ENCODE measurements around the gene METTL16.

The METTL16 gene

DNA sequence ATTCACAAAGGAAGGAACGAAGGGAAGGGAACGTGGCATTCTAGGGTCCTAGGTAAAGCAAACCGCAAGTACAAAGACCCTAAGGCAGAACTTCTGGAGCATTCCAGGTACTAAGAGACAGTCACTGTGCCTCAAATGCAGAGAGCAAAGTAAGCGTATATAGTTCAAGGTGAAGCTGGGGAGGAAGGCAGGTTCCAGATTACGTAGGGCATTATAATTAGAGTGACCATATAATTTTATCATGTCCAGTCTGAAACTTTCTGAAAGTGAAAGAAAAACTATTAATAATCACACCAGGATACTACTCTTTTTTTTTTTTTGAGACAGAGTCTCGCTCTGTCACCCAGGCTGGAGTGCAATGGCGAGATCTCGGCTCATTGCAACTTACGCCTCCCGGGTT, 25.7 kb downstream of the METTL16 start:
- H3K9me3 ChIP-seq (ENCODE audit: low read length): no peaks in the 10 kb centered on the region
- H3K4me2 ChIP-seq (ENCODE audit: low read length): no peak overlapping the region
- H2AFZ ChIP-seq (ENCODE audit: low read length): no peak overlapping the region
- no peaks in the 10 kb centered on the region for H3K9me2 ChIP-seq (ENCODE audit: low read depth, low read length)
- H3K27ac ChIP-seq (ENCODE audit: low read depth, low read length, poor library complexity, severe bottlenecking): no peak overlapping the region
- peaks cover 47% of the 10 kb centered on the region for H3K4me1 ChIP-seq (ENCODE audit: insufficient read depth, low read length, severe bottlenecking)
- no peak overlapping the region for H3K9ac ChIP-seq (ENCODE audit: low read length)
- no peaks in the 10 kb centered on the region for H3K27me3 ChIP-seq (ENCODE audit: insufficient read depth, low read length)
- H3F3A ChIP-seq (ENCODE audit: insufficient read depth, low read length): peaks cover 10% of the 10 kb centered on the region
- peaks cover 5% of the 10 kb centered on the region; the same call in 1 of the 2 replicates for H3K36me3 ChIP-seq (ENCODE audit: insufficient read depth, low read length)
- H3K79me2 ChIP-seq (ENCODE audit: insufficient read depth, low read length): peaks cover 74% of the 10 kb centered on the region
- H3K4me3 ChIP-seq (ENCODE audit: low read depth, low read length, poor library complexity, severe bottlenecking): no peak overlapping the region
- TF ChIP-seq, protein P1, sequence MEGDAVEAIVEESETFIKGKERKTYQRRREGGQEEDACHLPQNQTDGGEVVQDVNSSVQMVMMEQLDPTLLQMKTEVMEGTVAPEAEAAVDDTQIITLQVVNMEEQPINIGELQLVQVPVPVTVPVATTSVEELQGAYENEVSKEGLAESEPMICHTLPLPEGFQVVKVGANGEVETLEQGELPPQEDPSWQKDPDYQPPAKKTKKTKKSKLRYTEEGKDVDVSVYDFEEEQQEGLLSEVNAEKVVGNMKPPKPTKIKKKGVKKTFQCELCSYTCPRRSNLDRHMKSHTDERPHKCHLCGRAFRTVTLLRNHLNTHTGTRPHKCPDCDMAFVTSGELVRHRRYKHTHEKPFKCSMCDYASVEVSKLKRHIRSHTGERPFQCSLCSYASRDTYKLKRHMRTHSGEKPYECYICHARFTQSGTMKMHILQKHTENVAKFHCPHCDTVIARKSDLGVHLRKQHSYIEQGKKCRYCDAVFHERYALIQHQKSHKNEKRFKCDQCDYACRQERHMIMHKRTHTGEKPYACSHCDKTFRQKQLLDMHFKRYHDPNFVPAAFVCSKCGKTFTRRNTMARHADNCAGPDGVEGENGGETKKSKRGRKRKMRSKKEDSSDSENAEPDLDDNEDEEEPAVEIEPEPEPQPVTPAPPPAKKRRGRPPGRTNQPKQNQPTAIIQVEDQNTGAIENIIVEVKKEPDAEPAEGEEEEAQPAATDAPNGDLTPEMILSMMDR (IDR thresholded peaks at IDR 0.05; ENCODE audit: low read length): no peak
- H4K20me1 ChIP-seq (ENCODE audit: insufficient read depth, low read length): no peaks in the 10 kb centered on the region

DNA sequence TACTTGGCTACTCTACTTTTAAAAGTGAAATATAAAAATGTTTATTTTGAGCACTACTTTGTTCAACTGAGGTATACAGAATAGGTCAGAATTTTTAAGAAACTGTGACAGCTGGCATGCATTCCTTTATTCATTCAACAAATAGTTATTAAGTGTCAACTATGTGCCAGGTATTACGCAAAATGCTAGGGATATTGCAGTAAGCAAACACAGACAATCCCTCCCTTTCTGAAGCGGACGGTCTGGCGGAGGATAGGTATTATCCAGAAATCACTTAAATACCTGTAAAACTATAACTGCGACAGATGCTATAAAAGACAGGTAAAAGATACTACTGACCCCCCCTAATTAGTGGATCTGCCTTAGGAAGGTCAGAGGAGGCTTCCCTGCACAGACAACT, 26.1 kb downstream of the METTL16 start:
- Histone ChIP-seq H3K36me3 (ENCODE audit: insufficient read depth, low read length) (peaks cover 5% of the 10 kb centered on the region; the same call in 1 of the 2 replicates), H3K4me2 (ENCODE audit: low read length) (no peak overlapping the region), H2AFZ (ENCODE audit: low read length) (no peak overlapping the region), H4K20me1 (ENCODE audit: insufficient read depth, low read length) (no peaks in the 10 kb centered on the region), H3K27ac (ENCODE audit: low read depth, low read length, poor library complexity, severe bottlenecking) (no peak overlapping the region), H3K27me3 (ENCODE audit: insufficient read depth, low read length) (no peaks in the 10 kb centered on the region), H3K4me1 (ENCODE audit: insufficient read depth, low read length, severe bottlenecking) (peaks cover 43% of the 10 kb centered on the region), H3K9me2 (ENCODE audit: low read depth, low read length) (no peaks in the 10 kb centered on the region), H3K79me2 (ENCODE audit: insufficient read depth, low read length) (peaks cover 76% of the 10 kb centered on the region), H3K9ac (ENCODE audit: low read length) (no peak overlapping the region), H3F3A (ENCODE audit: insufficient read depth, low read length) (peaks cover 6% of the 10 kb centered on the region), H3K9me3 (ENCODE audit: low read length) (no peaks in the 10 kb centered on the region), H3K4me3 (ENCODE audit: low read depth, low read length, poor library complexity, severe bottlenecking) (no peak overlapping the region)
- TF ChIP-seq, protein P1 (IDR thresholded peaks at IDR 0.05; ENCODE audit: low read length): no peak
- TF ChIP-seq EZH2 (IDR thresholded peaks at IDR 0.05; ENCODE audit: borderline replicate concordance, low read length): no peak

DNA sequence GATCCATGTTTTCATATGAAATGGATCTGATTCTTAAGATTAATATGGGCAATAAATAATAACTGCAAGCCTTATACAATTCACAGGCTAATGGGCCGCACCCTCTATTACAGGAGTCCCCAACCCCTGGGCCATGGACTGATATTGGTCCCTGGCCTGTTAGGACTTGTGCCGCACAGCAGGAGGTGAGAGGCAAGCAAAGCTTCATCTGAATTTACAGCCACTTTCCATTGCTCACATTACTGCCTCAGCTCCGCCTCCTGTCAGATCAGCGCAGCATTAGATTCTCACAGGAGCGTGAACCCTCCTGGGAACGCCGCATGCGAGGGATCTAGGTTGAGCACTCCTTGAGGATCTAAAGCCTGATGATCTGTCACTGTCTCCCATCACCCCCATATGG, 26.8 kb downstream of the METTL16 start:
- peaks cover 5% of the 10 kb centered on the region; the same call in 1 of the 2 replicates for H3K36me3 ChIP-seq (ENCODE audit: insufficient read depth, low read length)
- no peak overlapping the region for H3K4me3 ChIP-seq (ENCODE audit: low read depth, low read length, poor library complexity, severe bottlenecking)
- H3K4me2 ChIP-seq (ENCODE audit: low read length): no peak overlapping the region
- no peaks in the 10 kb centered on the region for H3K27me3 ChIP-seq (ENCODE audit: insufficient read depth, low read length)
- H3F3A ChIP-seq (ENCODE audit: insufficient read depth, low read length): no peaks in the 10 kb centered on the region
- TF ChIP-seq, protein P1 (IDR thresholded peaks at IDR 0.05; ENCODE audit: low read length): no peak
- no peak for TF ChIP-seq EZH2 (IDR thresholded peaks at IDR 0.05; ENCODE audit: borderline replicate concordance, low read length)
- H4K20me1 ChIP-seq (ENCODE audit: insufficient read depth, low read length): no peaks in the 10 kb centered on the region
- no peak overlapping the region for H2AFZ ChIP-seq (ENCODE audit: low read length)
- peaks cover 36% of the 10 kb centered on the region for H3K4me1 ChIP-seq (ENCODE audit: insufficient read depth, low read length, severe bottlenecking)
- H3K9me2 ChIP-seq (ENCODE audit: low read depth, low read length): no peaks in the 10 kb centered on the region
- no peak overlapping the region for H3K9ac ChIP-seq (ENCODE audit: low read length)
- H3K9me3 ChIP-seq (ENCODE audit: low read length): no peaks in the 10 kb centered on the region
- peaks cover 76% of the 10 kb centered on the region for H3K79me2 ChIP-seq (ENCODE audit: insufficient read depth, low read length)
- H3K27ac ChIP-seq (ENCODE audit: low read depth, low read length, poor library complexity, severe bottlenecking): no peak overlapping the region

Data from OCI-LY1 (cell line).